GM23338 (cell line): ENCODE measurements around the gene RYR2. TPM values are rescaled to one million over a fixed set of nuclear protein-coding genes. Genes with fewer than 3 reads are reported as not detected.

Experiments
- ATAC-seq: fragments of 200-7000 bp; cut with Tn5 transposase; 3 replicates; pipeline ENCODE4 v1.9.1; 2020
- DNase-seq: peaks from one replicate; pipeline ENCODE4 v3.0.0-alpha.2; 2015; ENCODE audit warnings: low spot score
- H2AFZ ChIP-seq: fragments of 200-600 bp; sonication (generic); 2 replicates; pipeline ENCODE4 v1.8.0; 2016; ENCODE audit warnings: antibody characterized with exemption, mild to moderate bottlenecking, moderate library complexity
- H3F3A ChIP-seq: fragments of 200-600 bp; sonication (generic); replicated peaks from 2 replicates; pipeline ENCODE4 v1.8.0; 2017; ENCODE audit warnings: antibody characterized with exemption, mixed run types, low read depth
- H3K27ac ChIP-seq: fragments of 200-600 bp; sonication (generic); 2 replicates; pipeline ENCODE4 v1.6.1; 2016; ENCODE audit warnings: low read depth
- H3K27me3 ChIP-seq: fragments of 200-600 bp; sonication (generic); 2 replicates; pipeline ENCODE4 v1.8.0; 2016; ENCODE audit warnings: mild to moderate bottlenecking, mixed run types, moderate library complexity; ENCODE audit not compliant: insufficient read depth
- H3K36me3 ChIP-seq: fragments of 200-600 bp; sonication (generic); 2 replicates; pipeline ENCODE4 v1.8.0; 2016; ENCODE audit warnings: mild to moderate bottlenecking; ENCODE audit not compliant: insufficient read depth
- H3K4me1 ChIP-seq: fragments of 200-600 bp; sonication (generic); 2 replicates; pipeline ENCODE4 v1.8.0; 2016; ENCODE audit warnings: mild to moderate bottlenecking, moderate library complexity; ENCODE audit not compliant: insufficient read depth
- H3K4me2 ChIP-seq: fragments of 200-600 bp; sonication (generic); 2 replicates; pipeline ENCODE4 v1.7.1; 2017; ENCODE audit warnings: mixed run types
- H3K4me3 ChIP-seq: fragments of 200-600 bp; sonication (generic); 2 replicates; pipeline ENCODE4 v1.6.1; 2016; ENCODE audit warnings: mixed run types
- H3K79me2 ChIP-seq: fragments of 200-600 bp; sonication (generic); replicated peaks from 2 replicates; pipeline ENCODE4 v1.8.0; 2017; ENCODE audit warnings: mild to moderate bottlenecking; ENCODE audit not compliant: insufficient read depth
- H3K9me2 ChIP-seq: fragments of 200-600 bp; sonication (generic); 2 replicates; pipeline ENCODE4 v1.8.0; 2017; ENCODE audit not compliant: insufficient read depth
- H4K20me1 ChIP-seq: fragments of 200-600 bp; sonication (generic); replicated peaks from 2 replicates; pipeline ENCODE4 v1.8.0; 2017; ENCODE audit warnings: mild to moderate bottlenecking; ENCODE audit not compliant: insufficient read depth
- H3K27ac Mint-ChIP-seq: 2 replicates; pipeline ENCODE4 v1.8.0; 2020; ENCODE audit warnings: inconsistent platforms, mild to moderate bottlenecking, moderate library complexity, mixed read lengths
- H3K27me3 Mint-ChIP-seq: 3 replicates; pipeline ENCODE4 v1.8.0; 2022; ENCODE audit warnings: low read depth, mild to moderate bottlenecking, moderate library complexity, mixed read lengths, inconsistent platforms; ENCODE audit not compliant: insufficient read depth, poor library complexity
- H3K36me3 Mint-ChIP-seq: 3 replicates; pipeline ENCODE4 v1.8.0; 2021; ENCODE audit warnings: low read depth, mild to moderate bottlenecking, inconsistent platforms, moderate library complexity, mixed read lengths
- H3K4me1 Mint-ChIP-seq: 3 replicates; pipeline ENCODE4 v1.8.0; 2020; ENCODE audit warnings: mild to moderate bottlenecking, inconsistent platforms, mixed read lengths
- H3K4me3 Mint-ChIP-seq: 3 replicates; pipeline ENCODE4 v1.8.0; 2021; ENCODE audit warnings: moderate library complexity, mild to moderate bottlenecking, inconsistent platforms, mixed read lengths
- H3K9me3 Mint-ChIP-seq: 3 replicates; pipeline ENCODE4 v1.8.0; 2020; ENCODE audit warnings: moderate library complexity, mild to moderate bottlenecking, inconsistent platforms, mixed read lengths
- CREB1 ChIP-seq: fragments of 250-450 bp; sonication (Bioruptor Pico); IDR thresholded peaks from 2 replicates; pipeline ENCODE4 v1.5.0; 2020; ENCODE audit warnings: low read depth, mild to moderate bottlenecking, moderate library complexity
- EZH2 ChIP-seq: fragments of 200-600 bp; sonication (generic); IDR thresholded peaks from one replicate; pipeline ENCODE4 v1.8.0; 2017; ENCODE audit warnings: antibody characterized with exemption, mild to moderate bottlenecking, low read depth; ENCODE audit not compliant: unreplicated experiment
- EZH2phosphoT487 ChIP-seq: fragments of 200-600 bp; sonication (generic); IDR thresholded peaks from one replicate; pipeline ENCODE4 v1.8.1; 2018; ENCODE audit warnings: antibody characterized with exemption; ENCODE audit not compliant: unreplicated experiment
- JUNB ChIP-seq: IDR thresholded peaks from one replicate; pipeline ENCODE4 v1.6.1; 2016; ENCODE audit warnings: antibody characterized with exemption; ENCODE audit not compliant: unreplicated experiment
- NANOG ChIP-seq: IDR thresholded peaks from 2 replicates; pipeline ENCODE4 v1.6.1; 2016; ENCODE audit warnings: antibody characterized with exemption, borderline replicate concordance
- POLR2AphosphoS5 ChIP-seq: IDR thresholded peaks from 2 replicates; pipeline ENCODE4 v1.6.1; 2016; ENCODE audit warnings: antibody characterized with exemption, low read depth
- STAT1 ChIP-seq: IDR thresholded peaks from one replicate; pipeline ENCODE4 v1.6.1; 2016; ENCODE audit warnings: antibody characterized with exemption; ENCODE audit not compliant: unreplicated experiment
- ZNF114 ChIP-seq: fragments of 250-450 bp; sonication (Bioruptor Pico); IDR thresholded peaks from 2 replicates; pipeline ENCODE4 v1.5.0; 2020; ENCODE audit warnings: mild to moderate bottlenecking, moderate library complexity
- ZNF331 ChIP-seq: fragments of 250-450 bp; sonication (Bioruptor Pico); IDR thresholded peaks from 2 replicates; pipeline ENCODE4 v1.5.0; 2020; ENCODE audit warnings: low read depth, mild to moderate bottlenecking, moderate library complexity
- polyA plus RNA-seq: library from polyadenylated mRNA; unstranded; fragments of >200 nt; fragmentation: Nextera tagmentation; extraction: Ambion mirVana; gene quantifications from 2 replicates; pipeline ENCODE4 v1.2.1, GENCODE V29; 2016
- total RNA-seq: library from RNA; depleted of rRNA; stranded (reverse); fragments of >200 nt; shearing (Covaris generic); gene quantifications from 2 replicates; pipeline ENCODE4 v1.2.3, GENCODE V29; 2014
- TF ChIP-seq, protein P1 (sequence below): IDR thresholded peaks from 2 replicates; pipeline ENCODE4 v1.6.1; 2016; ENCODE audit warnings: antibody characterized with exemption
- TF ChIP-seq, protein P2 (sequence below): IDR thresholded peaks from one replicate; pipeline ENCODE4 v1.6.1; 2018; ENCODE audit warnings: antibody characterized with exemption; ENCODE audit not compliant: unreplicated experiment
- TF ChIP-seq, protein P3 (sequence below), 2 experiments: fragments of 200-600 bp in 1 of 2; sonication (generic) in 1 of 2; conservative IDR thresholded peaks; 2 replicates each; pipeline versions ENCODE4 v1.5.1 to v1.6.1; 2016 to 2017; ENCODE audit warnings: antibody characterized with exemption in 2 of 2, low read depth in 2 of 2, mild to moderate bottlenecking in 2 of 2, moderate library complexity in 1 of 2

Gene RYR2
- total and polyA plus RNA-seq, 2 experiments from 2014 or later = 8.9 to 10.0 TPM

GRCh38 chr1:237249120-237249519 is 207.1 kb downstream of the RYR2 start (continued):
- TF ChIP-seq, protein P1, sequence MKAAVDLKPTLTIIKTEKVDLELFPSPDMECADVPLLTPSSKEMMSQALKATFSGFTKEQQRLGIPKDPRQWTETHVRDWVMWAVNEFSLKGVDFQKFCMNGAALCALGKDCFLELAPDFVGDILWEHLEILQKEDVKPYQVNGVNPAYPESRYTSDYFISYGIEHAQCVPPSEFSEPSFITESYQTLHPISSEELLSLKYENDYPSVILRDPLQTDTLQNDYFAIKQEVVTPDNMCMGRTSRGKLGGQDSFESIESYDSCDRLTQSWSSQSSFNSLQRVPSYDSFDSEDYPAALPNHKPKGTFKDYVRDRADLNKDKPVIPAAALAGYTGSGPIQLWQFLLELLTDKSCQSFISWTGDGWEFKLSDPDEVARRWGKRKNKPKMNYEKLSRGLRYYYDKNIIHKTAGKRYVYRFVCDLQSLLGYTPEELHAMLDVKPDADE = no peak
- TF ChIP-seq, protein P2, sequence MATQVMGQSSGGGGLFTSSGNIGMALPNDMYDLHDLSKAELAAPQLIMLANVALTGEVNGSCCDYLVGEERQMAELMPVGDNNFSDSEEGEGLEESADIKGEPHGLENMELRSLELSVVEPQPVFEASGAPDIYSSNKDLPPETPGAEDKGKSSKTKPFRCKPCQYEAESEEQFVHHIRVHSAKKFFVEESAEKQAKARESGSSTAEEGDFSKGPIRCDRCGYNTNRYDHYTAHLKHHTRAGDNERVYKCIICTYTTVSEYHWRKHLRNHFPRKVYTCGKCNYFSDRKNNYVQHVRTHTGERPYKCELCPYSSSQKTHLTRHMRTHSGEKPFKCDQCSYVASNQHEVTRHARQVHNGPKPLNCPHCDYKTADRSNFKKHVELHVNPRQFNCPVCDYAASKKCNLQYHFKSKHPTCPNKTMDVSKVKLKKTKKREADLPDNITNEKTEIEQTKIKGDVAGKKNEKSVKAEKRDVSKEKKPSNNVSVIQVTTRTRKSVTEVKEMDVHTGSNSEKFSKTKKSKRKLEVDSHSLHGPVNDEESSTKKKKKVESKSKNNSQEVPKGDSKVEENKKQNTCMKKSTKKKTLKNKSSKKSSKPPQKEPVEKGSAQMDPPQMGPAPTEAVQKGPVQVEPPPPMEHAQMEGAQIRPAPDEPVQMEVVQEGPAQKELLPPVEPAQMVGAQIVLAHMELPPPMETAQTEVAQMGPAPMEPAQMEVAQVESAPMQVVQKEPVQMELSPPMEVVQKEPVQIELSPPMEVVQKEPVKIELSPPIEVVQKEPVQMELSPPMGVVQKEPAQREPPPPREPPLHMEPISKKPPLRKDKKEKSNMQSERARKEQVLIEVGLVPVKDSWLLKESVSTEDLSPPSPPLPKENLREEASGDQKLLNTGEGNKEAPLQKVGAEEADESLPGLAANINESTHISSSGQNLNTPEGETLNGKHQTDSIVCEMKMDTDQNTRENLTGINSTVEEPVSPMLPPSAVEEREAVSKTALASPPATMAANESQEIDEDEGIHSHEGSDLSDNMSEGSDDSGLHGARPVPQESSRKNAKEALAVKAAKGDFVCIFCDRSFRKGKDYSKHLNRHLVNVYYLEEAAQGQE = no peak
- TF ChIP-seq ZNF114 (CRISPR knock-in tag) (no peak), JUNB (no peak), CREB1 (CRISPR knock-in tag) (no peak), POLR2AphosphoS5 (no peak), STAT1 (no peak), NANOG (no peak), EZH2 (no peak)
- TF ChIP-seq, protein P3, sequence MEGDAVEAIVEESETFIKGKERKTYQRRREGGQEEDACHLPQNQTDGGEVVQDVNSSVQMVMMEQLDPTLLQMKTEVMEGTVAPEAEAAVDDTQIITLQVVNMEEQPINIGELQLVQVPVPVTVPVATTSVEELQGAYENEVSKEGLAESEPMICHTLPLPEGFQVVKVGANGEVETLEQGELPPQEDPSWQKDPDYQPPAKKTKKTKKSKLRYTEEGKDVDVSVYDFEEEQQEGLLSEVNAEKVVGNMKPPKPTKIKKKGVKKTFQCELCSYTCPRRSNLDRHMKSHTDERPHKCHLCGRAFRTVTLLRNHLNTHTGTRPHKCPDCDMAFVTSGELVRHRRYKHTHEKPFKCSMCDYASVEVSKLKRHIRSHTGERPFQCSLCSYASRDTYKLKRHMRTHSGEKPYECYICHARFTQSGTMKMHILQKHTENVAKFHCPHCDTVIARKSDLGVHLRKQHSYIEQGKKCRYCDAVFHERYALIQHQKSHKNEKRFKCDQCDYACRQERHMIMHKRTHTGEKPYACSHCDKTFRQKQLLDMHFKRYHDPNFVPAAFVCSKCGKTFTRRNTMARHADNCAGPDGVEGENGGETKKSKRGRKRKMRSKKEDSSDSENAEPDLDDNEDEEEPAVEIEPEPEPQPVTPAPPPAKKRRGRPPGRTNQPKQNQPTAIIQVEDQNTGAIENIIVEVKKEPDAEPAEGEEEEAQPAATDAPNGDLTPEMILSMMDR (conservative IDR thresholded peaks at IDR 0.05; ENCODE audit: low read depth in 2 of 2) = no peak

DNA sequence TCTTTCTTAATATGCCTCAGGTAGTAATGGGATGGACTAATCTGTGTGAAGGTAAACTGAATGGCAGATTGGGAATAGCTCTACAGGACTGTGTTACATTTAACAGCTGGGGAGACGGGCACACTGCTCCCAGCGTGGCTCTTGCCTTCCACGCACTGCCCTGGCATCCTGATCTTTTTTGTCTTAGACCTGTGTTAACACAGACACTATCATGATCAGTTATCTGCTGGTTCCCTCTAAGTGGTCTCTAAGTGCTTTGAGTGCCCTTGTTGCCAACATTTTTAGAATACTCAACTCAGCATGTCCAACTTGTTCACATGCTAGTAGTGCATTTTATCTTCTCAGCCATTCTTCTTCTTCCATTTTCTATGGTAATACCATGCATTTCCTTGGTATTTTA is 208.1 kb downstream of the RYR2 start:
- Histone ChIP-seq H4K20me1 (no peaks in the 10 kb centered on the region), H3F3A (no peaks in the 10 kb centered on the region), H3K4me1 (peaks cover 9% of the 10 kb centered on the region; the same call in 1 of the 2 replicates), H3K4me3 (no peak overlapping the region), H3K27me3 (no peaks in the 10 kb centered on the region), H3K36me3 (no peaks in the 10 kb centered on the region), H2AFZ (no peak overlapping the region), H3K4me2 (no peak overlapping the region), H3K79me2 (peaks cover 11% of the 10 kb centered on the region; the same call in 1 of the 2 replicates), H3K27ac (no peak overlapping the region), H3K9me2 (peaks cover 4% of the 10 kb centered on the region; the same call in 1 of the 2 replicates)
- no peak overlapping the region for H3K4me3 Mint-ChIP-seq
- TF ChIP-seq ZNF114 (CRISPR knock-in tag) (no peak), JUNB (no peak), CREB1 (CRISPR knock-in tag) (no peak), EZH2phosphoT487 (no peak), EZH2 (no peak), ZNF331 (no peak)
- TF ChIP-seq, protein P2 = no peak
- TF ChIP-seq, protein P1 = no peak
- TF ChIP-seq, protein P3 (conservative IDR thresholded peaks at IDR 0.05; ENCODE audit: low read depth in 2 of 2) = no peak
- no peaks in the 10 kb centered on the region for H3K9me3 Mint-ChIP-seq
- no peak overlapping the region for H3K27ac Mint-ChIP-seq
- H3K36me3 Mint-ChIP-seq = no peaks in the 10 kb centered on the region; the same call in 2 of the 3 replicates
- peaks cover 9% of the 10 kb centered on the region for H3K4me1 Mint-ChIP-seq
- ATAC-seq = no peak
- no peak for DNase-seq
- no peaks in the 10 kb centered on the region for H3K27me3 Mint-ChIP-seq
